Measurements from ENCODE around the gene LAMTOR1.

Gene LAMTOR1

DNA sequence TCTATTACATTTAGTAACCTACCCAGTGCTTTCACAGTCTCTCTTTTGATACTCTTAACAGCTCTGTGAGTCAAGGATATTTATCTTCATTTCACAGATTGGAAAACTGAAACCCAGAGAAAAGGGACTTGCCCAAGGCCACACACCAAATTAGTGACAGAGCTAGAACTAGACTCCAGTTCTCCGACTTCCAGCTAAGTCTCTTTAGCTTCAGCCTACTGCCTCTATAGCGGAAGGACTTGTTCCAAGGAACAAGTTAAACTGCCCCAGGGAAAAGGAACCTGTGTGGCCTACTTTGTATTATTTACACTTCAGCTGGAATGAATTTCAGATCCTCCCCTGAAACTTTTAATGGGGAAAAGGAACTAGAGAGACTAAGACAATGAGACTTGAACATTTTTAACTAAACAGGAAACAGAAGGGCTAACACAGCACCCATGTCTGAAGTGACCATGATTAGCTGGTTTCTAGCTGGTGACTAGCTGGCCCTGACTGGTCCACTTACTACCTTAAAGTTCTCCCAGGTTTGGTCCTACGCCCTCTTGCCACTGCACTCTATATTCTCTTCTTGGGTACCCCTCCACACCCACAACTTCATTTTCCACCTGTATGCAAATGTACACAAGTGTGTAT, 21.2 kb downstream of the LAMTOR1 start:
- DNase-seq (ENCODE audit: low read depth in 2 of 2), result no peak

DNA sequence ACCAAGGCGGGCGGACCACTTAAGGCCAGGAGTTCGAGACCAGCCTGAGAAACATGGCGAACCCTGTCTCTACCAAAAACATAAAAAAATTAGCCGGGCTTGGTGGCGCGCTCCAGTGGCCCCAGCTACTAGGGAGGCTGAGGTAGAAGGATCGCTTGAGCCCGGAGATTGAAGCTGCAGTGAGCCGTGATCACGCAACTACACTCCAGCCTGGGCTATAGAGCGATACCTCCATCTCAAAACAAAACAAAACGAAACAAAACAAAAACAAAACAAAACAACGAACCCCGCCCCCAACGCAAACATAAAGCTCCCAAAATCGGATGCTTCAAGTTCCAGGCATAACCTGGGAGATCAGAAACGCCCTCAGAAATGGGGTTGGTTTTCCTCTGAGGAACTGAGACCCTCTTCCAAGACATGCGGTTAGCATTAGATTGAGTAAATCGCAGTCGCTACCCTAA, 21.9 kb downstream of the LAMTOR1 start:
- DNase-seq (ENCODE audit: low read depth in 2 of 2), result no peak

DNA sequence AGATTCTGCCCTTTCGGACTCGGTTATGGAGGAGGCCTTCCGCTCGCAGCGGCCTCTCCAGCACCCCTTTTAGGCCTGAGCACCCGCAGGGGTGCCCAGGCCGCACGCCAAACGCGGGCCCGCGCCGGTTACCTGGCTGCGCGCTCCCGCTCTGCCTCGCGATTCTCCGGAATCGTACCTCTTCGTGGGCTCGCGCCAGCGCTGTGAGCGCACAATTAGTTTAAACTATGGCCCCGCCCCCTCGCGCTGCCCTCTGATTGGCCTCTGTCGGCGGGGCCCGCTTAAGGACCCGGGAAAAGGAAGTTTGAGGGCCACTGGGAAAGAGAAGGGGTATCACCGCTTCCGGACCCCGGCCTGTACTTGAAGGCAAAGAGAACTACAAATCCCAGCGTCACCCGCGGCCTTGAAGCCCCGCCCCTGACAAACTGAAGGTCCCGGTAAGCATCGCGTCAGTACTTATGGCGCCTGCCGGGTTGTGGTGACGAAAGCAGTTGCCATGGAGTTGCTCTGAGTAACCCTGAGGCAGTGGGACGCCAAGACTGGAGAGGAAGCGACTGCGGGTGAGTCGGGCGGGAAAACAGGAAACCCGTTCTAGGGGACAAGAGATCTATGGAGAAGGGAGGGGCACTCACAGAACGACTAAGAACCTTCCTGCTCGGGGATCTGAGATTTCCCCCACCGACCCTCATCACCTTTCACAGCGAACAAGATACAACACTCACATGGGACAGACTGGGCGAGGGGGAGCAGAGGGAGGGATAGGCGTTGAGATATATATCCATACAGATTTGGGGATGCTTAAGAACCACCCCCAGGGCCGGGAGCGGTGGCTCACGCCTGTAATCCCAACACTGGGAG, 22.5 kb downstream of the LAMTOR1 start, which contains the start of the genes LRRC51 and NUMA1:
Gene LRRC51 (plus strand): TSS at position 525 of the 858 bp plus-strand sequence. CDS start 8,234 bp downstream, outside the sequence.
Gene NUMA1 (minus strand): TSS at position 217 of the 858 bp plus-strand sequence. CDS start 44,599 bp downstream, outside the sequence.
- DNase-seq (ENCODE audit: low read depth in 2 of 2), result peak; percentile 97 to 98

- DNase-seq (ENCODE audit: low read depth in 2 of 2), result no peak
Observed at GRCh38 chr11:72079819-72080325, 23.2 kb downstream of the LAMTOR1 start.

DNA sequence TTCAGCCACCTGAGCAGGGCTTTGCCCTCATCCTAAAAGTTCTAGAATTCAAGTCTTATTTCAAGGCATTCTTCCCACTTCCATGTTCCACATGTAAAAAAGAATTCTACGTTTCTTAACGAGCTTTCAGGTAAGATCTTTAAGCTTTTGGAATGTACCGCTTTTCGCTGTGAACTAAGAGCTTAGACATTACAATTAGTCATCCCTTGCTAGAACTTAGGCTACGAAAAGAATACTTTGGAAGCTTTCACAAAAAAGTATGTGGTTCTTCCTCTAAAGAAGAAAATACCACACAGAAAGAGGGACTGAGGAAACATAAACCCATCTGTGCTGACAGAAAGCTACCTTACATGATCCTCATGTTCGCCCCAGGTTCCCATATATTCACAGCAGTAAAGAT, 24.6 kb downstream of the LAMTOR1 start:
- no peak for DNase-seq (ENCODE audit: low read depth in 2 of 2)

- no peak for DNase-seq (ENCODE audit: low read depth in 2 of 2)
Observed at GRCh38 chr11:72075756-72076155, 27.3 kb downstream of the LAMTOR1 start.

GRCh38 chr11:72075109-72075508, 28.0 kb downstream of the LAMTOR1 start:
- no peak for DNase-seq (ENCODE audit: low read depth in 2 of 2)

DNA sequence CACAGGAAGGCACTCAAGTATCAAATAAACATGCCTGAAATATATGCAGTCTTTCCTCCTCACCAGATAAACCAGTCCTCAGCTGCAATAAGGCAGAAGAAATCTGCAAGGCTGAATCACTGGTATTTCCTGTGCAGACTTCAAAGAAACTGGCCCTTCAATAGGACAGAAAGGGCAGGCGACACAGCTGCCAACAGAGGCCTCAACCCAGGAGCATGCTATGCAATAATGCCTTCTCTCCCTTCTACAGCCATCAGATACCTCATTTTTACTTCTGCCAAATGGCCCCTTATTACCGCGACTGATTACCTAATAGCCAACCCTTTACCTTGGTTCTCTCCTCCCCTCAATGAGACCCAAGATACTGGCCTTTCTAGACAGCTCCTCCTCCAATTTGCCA, 30.7 kb downstream of the LAMTOR1 start:
- DNase-seq (ENCODE audit: low read depth in 2 of 2), result no peak

DNA sequence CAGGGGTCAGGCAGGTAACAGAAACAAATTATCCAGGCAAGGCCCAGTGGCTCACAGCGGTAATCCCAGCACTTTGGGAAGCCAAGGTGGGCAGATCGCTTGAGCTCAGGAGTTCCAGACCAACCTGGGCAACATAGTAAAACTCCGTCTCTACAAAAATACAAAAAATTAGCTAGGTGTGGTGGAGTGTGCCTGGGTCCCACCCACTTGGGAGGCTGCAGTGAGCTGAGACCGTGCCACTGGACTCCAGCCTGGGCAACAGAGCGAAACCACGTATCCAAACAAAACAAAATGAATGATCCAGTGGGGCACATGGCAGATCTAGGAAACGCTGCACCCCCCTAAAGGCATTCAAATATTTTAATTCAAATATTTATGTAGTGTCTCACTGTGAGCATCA, 32.6 kb downstream of the LAMTOR1 start:
- DNase-seq (ENCODE audit: low read depth in 2 of 2), result no peak

GRCh38 chr11:72069787-72070251, 33.3 kb downstream of the LAMTOR1 start:
- no peak for DNase-seq (ENCODE audit: low read depth in 2 of 2)

DNA sequence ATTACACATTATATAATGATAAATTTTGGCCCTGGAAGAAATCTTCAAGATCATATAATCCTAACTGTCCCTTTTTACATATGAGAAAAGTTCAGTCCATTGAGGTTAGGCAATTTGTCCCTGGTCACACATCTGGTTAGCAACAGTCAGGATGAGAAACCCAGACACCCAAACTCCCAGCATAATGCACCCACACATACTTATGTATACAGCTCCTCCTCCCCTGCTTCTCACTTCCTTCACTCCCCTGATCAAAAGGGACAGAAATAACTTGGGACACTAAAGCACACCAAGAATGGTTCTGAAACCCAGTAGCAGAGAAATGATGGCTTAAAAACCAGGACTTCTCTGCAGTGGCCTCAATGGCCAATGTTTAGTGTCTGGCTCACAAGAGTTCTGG, 33.9 kb downstream of the LAMTOR1 start:
- no peak for DNase-seq (ENCODE audit: low read depth in 2 of 2)

GRCh38 chr11:72067676-72068075, 35.4 kb downstream of the LAMTOR1 start:
- DNase-seq (ENCODE audit: low read depth in 2 of 2), result no peak

DNA sequence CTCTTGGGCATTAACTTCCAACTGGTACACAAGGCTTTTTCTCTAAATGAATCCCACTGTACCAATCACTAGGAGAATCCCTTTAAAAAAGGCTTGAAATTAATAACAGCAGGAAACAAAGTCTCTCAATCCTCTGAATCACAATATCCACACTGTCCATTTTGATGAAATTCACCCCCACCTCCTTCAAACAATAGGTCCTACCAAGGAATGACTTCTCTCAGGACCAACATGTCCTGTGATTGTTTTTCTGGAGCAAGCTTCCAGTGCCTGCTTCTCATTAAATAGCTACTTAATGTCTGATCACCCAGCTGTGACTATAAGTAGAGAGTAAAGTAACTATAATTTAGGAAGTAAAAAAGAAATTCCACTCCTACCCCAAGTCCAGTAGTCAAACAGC, 35.8 kb downstream of the LAMTOR1 start:
- no peak for DNase-seq (ENCODE audit: low read depth in 2 of 2)

GRCh38 chr11:72066855-72067254, 36.2 kb downstream of the LAMTOR1 start:
- no peak for DNase-seq (ENCODE audit: low read depth in 2 of 2)

GRCh38 chr11:72061739-72062396, 41.2 kb downstream of the LAMTOR1 start:
- no peak for DNase-seq (ENCODE audit: low read depth in 2 of 2)

DNA sequence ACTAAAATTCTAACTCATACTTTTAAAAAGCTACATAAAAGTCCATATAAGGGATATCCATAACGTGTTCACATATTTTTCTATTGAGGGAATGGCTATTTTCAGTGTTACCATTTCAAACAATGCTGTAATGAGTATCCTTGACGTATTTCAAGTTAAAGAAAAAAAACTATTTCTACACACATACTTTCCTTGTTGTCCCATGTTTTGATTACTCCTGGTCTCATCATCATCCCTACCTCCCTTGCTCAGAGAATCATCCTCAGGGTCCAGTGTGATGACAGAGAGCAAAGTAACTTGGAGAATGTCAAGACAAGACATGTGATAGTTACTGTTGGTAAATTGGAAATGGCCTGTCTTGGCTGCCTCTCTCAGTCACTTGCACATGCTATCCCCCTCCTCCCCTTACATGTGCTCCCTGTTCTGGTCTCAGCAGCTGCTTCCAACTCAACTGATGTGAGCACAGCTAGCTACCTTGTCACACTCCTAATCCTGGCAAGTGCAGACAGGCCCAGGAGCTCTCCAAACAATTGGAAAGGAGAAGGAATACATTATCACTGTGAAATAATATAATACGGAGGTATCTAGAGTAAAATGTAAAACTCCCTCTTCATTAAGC, 44.6 kb downstream of the LAMTOR1 start:
- DNase-seq (ENCODE audit: low read depth in 2 of 2), result no peak

- DNase-seq (ENCODE audit: low read depth in 2 of 2), result no peak
Observed at GRCh38 chr11:72048766-72049460, 54.2 kb downstream of the LAMTOR1 start.

Measured in stimulated activated CD8-positive, alpha-beta memory T cell treated with anti-CD3 and anti-CD28 coated beads, Interleukin-7, amount 100 ng/mL, for 1 hour (primary cell).